GM04503 (cell line): ENCODE measurements around the gene PPARD.
"Not testable (repeated sequence)": the region's sequence is repeated elsewhere in the genome, so short reads cannot be mapped to it uniquely, and the experiment has no call there.

ENCODE experiments used
- DNase-seq: peaks from one replicate; pipeline ENCODE4 v3.0.0-alpha.2; 2012; ENCODE audit warnings: low read depth

Gene PPARD

DNA sequence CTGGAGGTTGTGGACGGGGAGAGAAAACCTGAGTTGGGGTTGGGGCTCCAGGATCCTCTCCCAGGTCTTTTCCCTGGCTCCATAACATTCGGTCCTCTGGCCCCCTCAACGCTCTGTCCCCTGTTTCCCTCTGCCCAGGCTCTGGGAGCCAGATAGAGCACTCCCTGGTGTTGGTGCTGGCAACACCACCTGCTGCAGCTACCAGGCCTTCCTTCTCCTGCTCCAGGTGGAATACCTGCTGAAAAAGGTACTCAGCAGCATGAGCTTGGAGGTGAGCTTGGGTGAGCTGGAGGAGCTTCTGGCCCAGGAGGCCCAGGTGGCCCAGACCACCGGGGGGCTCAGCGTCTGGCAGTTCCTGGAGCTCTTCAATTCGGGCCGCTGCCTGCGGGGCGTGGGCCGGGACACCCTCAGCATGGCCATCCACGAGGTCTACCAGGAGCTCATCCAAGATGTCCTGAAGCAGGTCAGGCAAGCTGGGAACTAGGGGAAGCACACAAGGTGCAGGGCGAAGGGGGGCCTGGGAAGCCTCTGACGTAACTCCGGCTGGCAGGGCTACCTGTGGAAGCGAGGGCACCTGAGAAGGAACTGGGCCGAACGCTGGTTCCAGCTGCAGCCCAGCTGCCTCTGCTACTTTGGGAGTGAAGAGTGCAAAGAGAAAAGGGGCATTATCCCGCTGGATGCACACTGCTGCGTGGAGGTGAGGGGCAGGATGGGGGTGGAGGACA, 30.1 kb upstream of the PPARD start:
- DNase-seq: no peak

- no peak for DNase-seq
These were observed 29.6 kb upstream of the PPARD start for GRCh38 chr6:35312807-35313206.

- DNase-seq: no peak
These were observed 24.7 kb upstream of the PPARD start for GRCh38 chr6:35317483-35318195.

DNA sequence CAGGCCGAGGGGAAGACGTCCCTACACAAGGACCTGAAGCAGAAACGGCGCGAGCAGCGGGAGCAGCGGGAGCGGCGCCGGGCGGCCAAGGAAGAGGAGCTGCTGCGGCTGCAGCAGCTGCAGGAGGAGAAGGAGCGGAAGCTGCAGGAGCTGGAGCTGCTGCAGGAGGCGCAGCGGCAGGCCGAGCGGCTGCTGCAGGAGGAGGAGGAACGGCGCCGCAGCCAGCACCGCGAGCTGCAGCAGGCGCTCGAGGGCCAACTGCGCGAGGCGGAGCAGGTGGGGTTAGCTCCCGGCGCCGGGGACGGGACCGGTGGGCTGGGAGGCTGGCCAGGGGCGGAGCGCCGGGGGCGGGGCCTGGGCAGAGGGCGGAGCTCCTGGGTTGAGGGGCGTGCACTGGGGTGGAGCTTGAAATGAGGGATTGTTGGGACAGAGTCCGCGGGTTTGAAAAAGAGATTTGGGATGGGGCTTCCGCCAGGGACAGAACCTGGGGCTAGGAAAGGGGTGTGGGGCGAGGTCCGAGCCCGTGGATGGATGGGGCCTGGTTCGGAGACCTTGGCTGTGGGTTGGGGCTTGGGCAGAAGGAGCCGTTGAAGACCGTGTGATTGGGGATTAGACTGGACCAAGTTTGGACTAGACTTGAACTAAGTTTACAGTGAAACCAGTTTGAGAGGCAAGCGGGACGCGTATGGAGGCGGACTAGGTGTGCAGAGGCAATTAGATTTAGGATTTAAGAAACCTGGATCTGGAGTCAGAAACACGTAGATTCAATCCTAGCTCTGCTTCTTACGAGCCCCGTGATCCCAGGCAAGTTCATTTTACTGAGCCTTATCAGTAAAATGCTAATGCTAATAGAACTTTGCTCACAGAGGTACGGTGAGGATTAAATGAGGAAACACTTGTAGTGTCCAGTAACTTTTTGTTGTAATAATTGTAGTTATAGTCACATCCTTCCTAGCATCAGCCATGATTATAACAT, 23.9 kb upstream of the PPARD start:
- DNase-seq: no peak

GRCh38 chr6:35319346-35320030, 22.9 kb upstream of the PPARD start:
- DNase-seq: no peak

- DNase-seq: no peak
These were observed 22.3 kb upstream of the PPARD start for GRCh38 chr6:35320031-35320410.

DNA sequence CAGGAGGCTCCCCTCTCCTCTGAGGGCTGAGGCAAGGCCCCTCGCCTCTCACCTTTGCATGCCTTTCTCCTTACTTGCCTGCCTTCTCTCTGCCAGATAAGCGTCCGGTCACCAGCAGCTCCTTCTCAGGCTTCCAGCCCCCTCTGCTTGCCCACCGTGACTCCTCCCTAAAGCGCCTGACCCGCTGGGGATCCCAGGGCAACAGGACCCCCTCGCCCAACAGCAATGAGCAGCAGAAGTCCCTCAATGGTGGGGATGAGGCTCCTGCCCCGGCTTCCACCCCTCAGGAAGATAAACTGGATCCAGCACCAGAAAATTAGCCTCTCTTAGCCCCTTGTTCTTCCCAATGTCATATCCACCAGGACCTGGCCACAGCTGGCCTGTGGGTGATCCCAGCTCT, 21.3 kb upstream of the PPARD start:
- no peak for DNase-seq

- no peak for DNase-seq
These were observed 14.9 kb upstream of the PPARD start for GRCh38 chr6:35327349-35328027.

DNA sequence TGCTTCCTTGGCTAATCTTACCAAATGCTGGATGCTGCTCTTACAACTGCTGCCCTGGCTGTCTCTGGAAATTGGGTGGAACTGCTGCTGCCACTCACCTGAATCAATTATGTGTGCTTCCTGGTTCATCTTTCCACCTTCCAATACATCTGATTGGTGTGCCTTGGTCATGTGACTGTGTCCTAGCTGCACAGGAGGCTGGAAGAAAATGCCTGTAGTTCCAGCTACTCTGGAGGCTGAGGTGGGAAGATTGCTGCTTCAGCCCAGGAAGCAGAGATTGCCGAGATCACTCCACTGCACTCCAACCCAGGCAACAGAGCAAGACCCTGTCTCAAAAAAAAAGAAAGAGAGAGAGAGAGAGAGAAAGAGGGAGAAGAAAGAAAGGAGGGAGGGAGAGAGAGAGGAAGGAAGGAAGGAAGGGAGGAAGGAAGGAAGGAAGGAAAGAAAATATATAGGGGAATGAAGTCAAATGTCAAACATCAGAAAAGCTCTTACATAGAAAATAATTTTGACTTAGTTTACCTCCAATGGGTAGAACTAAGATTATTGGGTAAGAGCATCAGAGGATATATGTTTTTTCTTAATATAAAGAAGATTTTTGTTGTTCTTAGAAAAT, 14.1 kb upstream of the PPARD start:
- DNase-seq: no peak

DNA sequence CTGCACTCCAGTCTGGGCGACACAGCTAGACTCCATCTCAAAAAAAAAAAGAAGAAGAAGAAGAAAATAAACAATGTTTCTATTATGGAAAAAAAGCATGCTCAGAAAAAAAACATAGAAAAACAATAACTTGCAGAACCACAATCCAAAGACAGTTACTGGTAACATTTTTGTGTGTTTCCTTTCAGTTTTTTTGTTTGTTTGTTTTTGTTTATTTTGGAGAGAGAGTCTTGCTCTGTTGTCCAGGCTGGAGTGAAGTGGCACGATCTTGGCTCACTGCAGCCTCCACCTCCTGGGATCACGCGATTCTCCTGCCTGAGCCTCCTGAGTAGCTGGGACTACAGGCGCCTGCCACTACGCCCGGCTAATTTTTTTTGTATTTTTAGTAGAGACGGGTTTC, 13.4 kb upstream of the PPARD start:
- not testable (repeated sequence) for DNase-seq

- DNase-seq: no peak
These were observed 11.7 kb upstream of the PPARD start for GRCh38 chr6:35330541-35331119.

DNA sequence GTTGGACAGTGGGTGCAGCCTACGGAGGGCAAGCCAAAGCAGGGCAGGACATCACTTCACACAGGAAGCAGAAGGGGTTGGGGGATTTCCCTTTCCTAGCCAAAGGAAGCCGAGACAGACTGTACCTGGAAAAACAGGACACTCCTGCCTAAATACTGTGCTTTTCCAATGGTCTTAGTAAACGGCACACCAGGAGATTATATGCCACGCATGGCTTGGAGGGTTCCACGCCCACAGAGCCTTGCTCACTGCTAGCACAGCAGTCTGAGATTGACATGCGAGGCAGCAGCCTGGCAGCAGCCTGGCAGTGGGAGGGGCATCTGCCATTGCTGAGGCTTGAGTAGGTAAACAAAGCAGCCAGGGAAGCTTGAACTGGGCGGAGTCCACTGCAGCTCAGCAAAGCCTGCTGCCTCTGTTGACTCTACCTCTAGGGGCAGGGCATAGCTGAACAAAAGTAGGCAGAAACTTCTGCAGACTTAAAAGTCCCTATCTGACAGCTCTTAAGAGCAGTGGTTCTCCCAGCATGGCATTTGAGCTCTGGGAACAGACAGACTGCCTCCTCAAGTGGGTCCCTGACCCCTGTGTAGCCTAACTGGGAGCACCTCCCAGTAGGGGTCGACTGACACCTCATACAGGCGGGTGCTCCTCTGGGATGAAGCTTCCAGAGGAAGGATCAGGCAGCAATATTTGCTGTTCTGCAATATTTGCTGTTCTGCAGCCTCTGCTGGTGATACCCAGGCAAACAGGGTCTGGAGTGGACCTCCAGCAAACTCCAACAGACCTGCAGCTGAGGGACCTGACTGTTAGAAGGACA, 10.1 kb upstream of the PPARD start:
- not testable (repeated sequence) for DNase-seq

GRCh38 chr6:35341557-35341956, 801 bp upstream of the PPARD start:
- no peak for DNase-seq

DNA sequence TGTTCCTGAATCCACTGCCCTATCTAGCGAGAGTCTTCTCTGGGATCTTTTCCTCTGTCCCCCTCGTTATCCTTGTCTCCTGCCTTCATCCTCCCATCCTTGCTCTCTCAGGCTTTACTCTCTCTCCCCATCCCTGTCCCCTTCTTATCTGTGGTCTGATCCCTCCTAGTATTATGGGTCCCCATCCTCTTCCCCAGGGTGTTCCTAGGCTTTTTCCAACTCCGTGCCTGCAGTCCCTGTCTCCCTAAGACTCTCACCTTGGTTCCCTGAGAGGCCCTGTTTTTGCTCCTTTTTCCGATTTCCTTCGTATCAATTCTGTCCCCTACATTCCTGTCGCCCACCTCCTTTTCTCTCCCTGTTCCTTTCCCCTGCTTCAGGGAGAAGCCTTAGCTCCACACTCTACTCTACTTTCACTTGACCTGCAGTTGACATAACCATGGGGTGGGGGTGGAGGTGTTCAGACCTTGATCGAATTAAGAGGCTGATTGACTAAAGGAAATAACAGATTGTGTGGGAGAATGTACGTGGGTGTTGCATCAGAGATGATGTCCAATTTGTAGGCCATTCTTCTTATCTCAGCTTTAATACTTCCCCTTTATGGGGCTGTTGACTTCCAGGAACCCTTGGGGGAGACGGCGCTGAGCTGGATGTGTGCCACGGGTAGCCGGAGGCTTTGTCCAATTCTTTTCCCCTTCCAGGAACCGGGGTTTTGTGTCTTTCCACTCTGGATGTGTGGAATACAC, 905 bp downstream of the PPARD start:
- DNase-seq: no peak

DNA sequence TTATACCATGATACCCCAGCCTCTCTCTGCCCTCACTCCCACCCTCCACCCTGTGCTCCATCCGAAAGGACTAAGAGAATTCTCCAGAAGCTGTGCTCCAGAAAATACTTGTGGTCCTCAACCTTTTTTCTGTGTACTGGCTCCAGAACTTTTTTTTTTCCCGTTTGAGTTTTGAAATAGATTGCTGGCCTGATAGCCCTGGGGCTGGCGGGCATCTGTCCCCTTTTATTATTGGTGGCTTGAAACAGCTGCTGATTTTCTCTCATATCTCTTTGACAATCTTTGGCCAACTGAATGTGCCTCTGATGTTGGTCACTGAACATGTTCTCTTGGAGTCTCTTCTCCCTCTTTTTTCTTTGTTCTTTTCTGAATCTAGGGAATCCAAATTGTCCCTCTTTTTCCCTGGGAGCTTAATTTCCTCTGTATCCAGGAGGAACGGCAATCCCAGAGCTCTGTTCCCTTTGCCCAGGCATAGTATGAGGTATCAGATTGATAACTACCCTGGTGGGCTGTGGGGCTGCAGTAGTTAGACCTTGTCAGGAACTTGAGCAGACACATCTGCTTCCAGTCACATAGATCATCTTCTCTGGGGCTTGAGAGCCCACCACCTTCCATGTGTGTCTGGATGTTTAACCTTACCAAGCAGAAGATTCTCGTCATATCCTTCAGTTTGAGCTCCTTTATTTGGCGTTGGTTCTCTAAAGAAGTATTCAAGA, 1.6 kb downstream of the PPARD start:
- no peak for DNase-seq

DNA sequence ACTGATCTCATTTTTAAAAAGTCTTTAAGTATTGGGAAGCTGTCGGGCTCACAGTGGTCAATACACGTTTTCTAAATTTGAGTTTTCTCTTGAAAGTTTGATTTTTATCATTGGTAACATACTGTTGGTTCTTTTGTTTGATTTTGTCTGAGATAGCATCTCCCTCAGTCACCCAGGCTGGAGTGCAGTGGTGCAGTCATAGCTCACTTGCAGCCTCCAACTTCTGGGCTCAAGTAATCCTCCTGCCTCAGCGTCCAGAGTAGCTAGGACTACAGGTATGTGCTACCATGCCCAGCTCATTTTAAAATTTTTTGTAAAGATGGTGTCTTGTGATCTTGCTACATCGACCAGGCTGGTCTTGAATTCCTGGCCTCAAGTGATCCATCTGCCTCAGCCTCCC, 9.1 kb downstream of the PPARD start:
- DNase-seq: no peak

GRCh38 chr6:35352735-35353134, 10.4 kb downstream of the PPARD start:
- DNase-seq: no peak

- DNase-seq: no peak
These were observed 12.2 kb downstream of the PPARD start for GRCh38 chr6:35354361-35355135.
